Measurements from ENCODE around the gene IFT20. TPM values are rescaled to one million over a fixed set of nuclear protein-coding genes. Genes with fewer than 3 reads are reported as not detected.
A peak's percentile ranks its signal among the peaks of the same experiment; 100 is the strongest.

IFT20 gene
- total RNA-seq, 6 experiments from 2014 or later = 47.9 to 63.0 (median 50.9) TPM

DNA sequence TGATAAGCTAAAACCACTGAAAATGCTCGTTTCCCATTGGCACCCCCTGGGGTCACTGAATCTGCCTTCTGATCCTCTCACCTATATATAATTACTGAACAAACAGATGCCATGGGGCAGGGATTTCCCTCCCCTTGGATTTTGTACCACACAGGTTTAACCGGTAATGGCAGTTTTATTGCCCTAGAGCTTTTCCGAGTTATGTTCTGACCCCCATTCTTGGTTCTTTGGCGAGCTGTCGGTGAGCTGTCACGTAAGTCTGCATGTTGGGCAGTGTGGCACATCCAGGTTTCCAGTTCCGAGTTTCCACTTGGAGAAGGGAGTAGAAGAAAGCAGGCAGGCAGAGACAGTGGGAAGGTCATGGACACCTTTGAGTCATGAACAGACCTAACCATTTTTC lies 9.2 kb downstream of the IFT20 start:
- H3K36me3 Mint-ChIP-seq (ENCODE audit: low read depth) = peaks cover 23% of the 10 kb centered on the region; the same call in 1 of the 2 replicates
- no peaks in the 10 kb centered on the region for H3K9me3 Mint-ChIP-seq
- TF ChIP-seq, protein P1, sequence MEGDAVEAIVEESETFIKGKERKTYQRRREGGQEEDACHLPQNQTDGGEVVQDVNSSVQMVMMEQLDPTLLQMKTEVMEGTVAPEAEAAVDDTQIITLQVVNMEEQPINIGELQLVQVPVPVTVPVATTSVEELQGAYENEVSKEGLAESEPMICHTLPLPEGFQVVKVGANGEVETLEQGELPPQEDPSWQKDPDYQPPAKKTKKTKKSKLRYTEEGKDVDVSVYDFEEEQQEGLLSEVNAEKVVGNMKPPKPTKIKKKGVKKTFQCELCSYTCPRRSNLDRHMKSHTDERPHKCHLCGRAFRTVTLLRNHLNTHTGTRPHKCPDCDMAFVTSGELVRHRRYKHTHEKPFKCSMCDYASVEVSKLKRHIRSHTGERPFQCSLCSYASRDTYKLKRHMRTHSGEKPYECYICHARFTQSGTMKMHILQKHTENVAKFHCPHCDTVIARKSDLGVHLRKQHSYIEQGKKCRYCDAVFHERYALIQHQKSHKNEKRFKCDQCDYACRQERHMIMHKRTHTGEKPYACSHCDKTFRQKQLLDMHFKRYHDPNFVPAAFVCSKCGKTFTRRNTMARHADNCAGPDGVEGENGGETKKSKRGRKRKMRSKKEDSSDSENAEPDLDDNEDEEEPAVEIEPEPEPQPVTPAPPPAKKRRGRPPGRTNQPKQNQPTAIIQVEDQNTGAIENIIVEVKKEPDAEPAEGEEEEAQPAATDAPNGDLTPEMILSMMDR (IDR thresholded peaks at IDR 0.05) = no peak
- no peak overlapping the region for H3K27ac Mint-ChIP-seq
- H3K4me3 Mint-ChIP-seq = no peak overlapping the region
- DNase-seq = no peak
- H3K4me1 Mint-ChIP-seq (ENCODE audit: low read depth) = peaks cover 21% of the 10 kb centered on the region
- no peaks in the 10 kb centered on the region; the same call in 1 of the 2 replicates for H3K27me3 Mint-ChIP-seq (ENCODE audit: insufficient read depth)

DNA sequence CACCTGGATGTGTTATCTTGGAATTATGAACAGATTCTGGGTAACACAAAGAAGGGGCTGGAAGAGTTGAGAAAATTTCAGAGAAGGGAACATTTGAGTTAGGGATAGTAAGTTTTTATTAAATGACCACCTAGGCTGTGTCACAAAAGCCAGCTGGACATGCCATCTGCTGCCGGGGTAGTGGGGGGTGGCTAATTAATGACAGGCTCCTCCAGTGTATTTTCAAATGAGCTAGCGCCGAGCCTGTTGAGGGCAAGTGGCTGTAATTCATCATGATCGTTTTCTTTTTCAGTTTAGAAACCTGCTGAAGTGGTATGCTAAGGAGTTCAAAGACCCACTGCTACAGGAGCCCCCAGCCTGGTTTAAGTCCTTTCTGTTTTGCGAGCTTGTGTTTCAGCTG lies 10.1 kb downstream of the IFT20 start:
- Mint-ChIP-seq H3K27me3 (ENCODE audit: insufficient read depth) (no peaks in the 10 kb centered on the region; the same call in 1 of the 2 replicates), H3K4me1 (ENCODE audit: low read depth) (peaks cover 29% of the 10 kb centered on the region), H3K27ac (no peak overlapping the region), H3K9me3 (no peaks in the 10 kb centered on the region), H3K36me3 (ENCODE audit: low read depth) (peaks cover 28% of the 10 kb centered on the region; the same call in 1 of the 2 replicates), H3K4me3 (no peak overlapping the region)
- TF ChIP-seq, protein P1 (IDR thresholded peaks at IDR 0.05) = no peak
- DNase-seq = no peak

DNA sequence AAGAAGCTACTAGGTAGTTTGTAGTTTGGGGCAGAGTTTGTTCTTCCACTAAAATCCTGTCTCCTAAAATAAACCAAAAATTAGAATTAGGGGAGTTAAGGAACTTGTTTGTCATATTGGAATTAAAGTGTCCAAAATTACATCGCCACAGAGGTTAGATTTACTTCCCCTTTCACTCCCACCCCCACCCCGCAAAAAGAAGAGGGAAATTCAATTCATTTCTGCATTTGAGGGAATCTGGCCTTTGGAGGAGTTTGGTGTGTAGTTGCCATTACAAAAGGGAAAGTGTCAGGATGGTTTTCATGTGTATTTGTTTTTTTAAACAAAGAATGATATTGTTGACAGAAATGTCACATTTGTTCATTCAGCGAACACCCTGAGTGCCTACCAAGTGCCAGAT lies 10.5 kb downstream of the IFT20 start:
- no peak for DNase-seq
- Mint-ChIP-seq H3K9me3 (no peaks in the 10 kb centered on the region), H3K4me1 (ENCODE audit: low read depth) (peaks cover 33% of the 10 kb centered on the region), H3K36me3 (ENCODE audit: low read depth) (peaks cover 28% of the 10 kb centered on the region; the same call in 1 of the 2 replicates), H3K27me3 (ENCODE audit: insufficient read depth) (no peaks in the 10 kb centered on the region; the same call in 1 of the 2 replicates), H3K4me3 (no peak overlapping the region), H3K27ac (no peak overlapping the region)
- TF ChIP-seq, protein P1 (IDR thresholded peaks at IDR 0.05) = no peak

DNA sequence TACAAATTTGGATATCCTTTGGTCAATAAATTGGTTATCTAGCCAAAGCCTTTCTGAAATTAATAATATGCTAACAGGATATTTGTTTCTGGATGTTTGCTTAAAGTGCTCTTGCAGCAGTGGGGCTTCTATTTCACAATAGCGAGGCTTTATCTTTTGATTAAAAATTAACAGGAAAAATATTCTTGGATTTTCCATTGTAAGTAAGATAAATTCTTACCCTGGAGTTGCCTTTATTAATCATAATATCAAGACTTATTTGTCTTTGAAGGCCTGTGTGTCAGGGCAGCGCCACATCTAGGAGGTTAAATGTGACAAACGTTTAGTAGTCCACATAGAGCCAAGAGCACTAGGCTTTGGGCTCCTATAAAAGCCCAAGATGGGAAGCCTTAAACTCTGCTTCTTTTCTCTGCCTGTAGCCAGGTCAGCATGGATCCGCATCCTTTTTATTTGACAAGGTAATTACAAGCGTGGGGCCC lies 11.0 kb downstream of the IFT20 start:
- no peak for DNase-seq
- Mint-ChIP-seq H3K27me3 (ENCODE audit: insufficient read depth) (no peaks in the 10 kb centered on the region; the same call in 1 of the 2 replicates), H3K36me3 (ENCODE audit: low read depth) (peaks cover 28% of the 10 kb centered on the region; the same call in 1 of the 2 replicates), H3K4me1 (ENCODE audit: low read depth) (peaks cover 37% of the 10 kb centered on the region), H3K4me3 (no peak overlapping the region), H3K9me3 (no peaks in the 10 kb centered on the region), H3K27ac (no peak overlapping the region)
- TF ChIP-seq, protein P1 (IDR thresholded peaks at IDR 0.05) = no peak

DNA sequence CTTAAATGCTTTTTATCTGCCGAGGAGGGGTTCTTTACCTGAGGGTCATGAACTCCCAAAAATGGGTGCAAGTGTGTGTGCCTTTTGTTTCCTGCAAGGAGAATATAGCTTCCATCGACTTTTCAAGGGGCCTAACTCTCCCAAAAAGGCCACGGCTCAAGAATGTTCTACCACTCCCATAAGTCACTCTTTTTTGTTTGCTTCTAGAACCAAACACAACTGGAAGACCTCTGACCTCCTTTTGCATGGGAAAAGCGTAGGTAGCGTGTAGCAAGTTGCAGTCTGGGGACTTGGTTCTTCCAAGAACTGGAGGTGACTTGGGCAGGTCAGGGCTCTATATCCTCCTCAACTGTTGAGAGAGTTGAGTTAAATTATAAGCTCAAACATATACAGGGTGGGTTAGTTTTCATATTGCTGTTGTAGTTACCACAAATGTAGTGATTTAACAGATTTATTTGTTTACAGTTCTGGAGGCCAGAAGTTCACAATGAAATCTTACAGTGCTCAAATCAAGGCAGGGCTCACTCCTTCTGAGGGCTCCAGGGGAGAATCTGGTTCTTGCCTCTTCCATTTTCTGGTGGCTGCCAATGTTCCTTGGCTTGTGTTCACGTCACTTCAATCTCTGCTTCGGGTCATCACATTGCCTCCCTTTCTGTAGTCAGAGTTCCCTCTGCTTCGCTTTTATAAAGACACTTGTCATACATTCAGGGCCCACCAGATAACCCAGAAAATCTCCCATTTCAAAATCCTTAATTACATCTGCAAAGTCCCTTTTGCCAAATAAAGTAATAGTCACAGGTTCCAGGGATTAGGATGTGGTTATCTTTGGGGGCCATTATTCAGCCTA lies 14.8 kb downstream of the IFT20 start:
- no peak for DNase-seq
- peak overlapping the region; percentile 92 for H3K4me3 Mint-ChIP-seq
- peaks cover 26% of the 10 kb centered on the region for H3K4me1 Mint-ChIP-seq (ENCODE audit: low read depth)

More for the DNA sequence above, 14.8 kb downstream of the IFT20 start:
- H3K36me3 Mint-ChIP-seq (ENCODE audit: low read depth) = peaks cover 5% of the 10 kb centered on the region; the same call in 1 of the 2 replicates
- H3K27ac Mint-ChIP-seq = peak overlapping the region; percentile 73; the same call in 1 of the 2 replicates
- H3K9me3 Mint-ChIP-seq = no peaks in the 10 kb centered on the region
- TF ChIP-seq, protein P1 (IDR thresholded peaks at IDR 0.05) = no peak
- peaks cover 3% of the 10 kb centered on the region for H3K27me3 Mint-ChIP-seq (ENCODE audit: insufficient read depth)
